Tibial nerve (tissue), 4 donors: ENCODE data around the gene BTNL3. TPM values are rescaled to one million over a fixed set of nuclear protein-coding genes. Genes with fewer than 3 reads are reported as not detected.
A peak's percentile ranks its signal among the peaks of the same experiment; 100 is the strongest.
"Not testable (repeated sequence)": the region's sequence is repeated elsewhere in the genome, so short reads cannot be mapped to it uniquely, and the experiment has no call there.

ENCODE experiments used
- DNase-seq, 2 donors: peaks; one replicate each; pipeline ENCODE4 v3.0.0-alpha.2; 2019; ENCODE audit warnings: low spot score in 2 of 2
- H3K27ac ChIP-seq, 4 donors: fragments of 200-600 bp; sonication (generic) in 3 of 4; one replicate each; pipeline ENCODE4 v1.5.1; 2017 to 2019; ENCODE audit warnings: mild to moderate bottlenecking in 1 of 4
- H3K27me3 ChIP-seq, 2 donors: fragments of 200-600 bp; sonication (generic) in 1 of 2; one replicate each; pipeline versions ENCODE4 v1.5.1 to v1.6.0; 2017 to 2019
- H3K36me3 ChIP-seq, 3 donors: fragments of 200-600 bp; sonication (generic); one replicate each; pipeline ENCODE4 v1.5.1; 2018 to 2019
- H3K4me1 ChIP-seq, 4 donors: fragments of 200-600 bp; sonication (generic) in 3 of 4; one replicate each; pipeline ENCODE4 v1.5.1; 2017 to 2019
- H3K4me3 ChIP-seq, 4 donors: fragments of 200-600 bp; sonication (generic) in 3 of 4; one replicate each; pipeline ENCODE4 v1.5.1; 2017 to 2019; ENCODE audit warnings: mild to moderate bottlenecking in 1 of 4, moderate library complexity in 1 of 4
- H3K9me3 ChIP-seq, 4 donors: fragments of 200-600 bp; sonication (generic) in 3 of 4; one replicate each; pipeline ENCODE4 v1.5.1; 2017 to 2019
- CTCF ChIP-seq, 5 experiments: fragments of 200-600 bp in 3 of 5; fragments of 450-650 bp in 2 of 5; sonication (generic) in 3 of 5; IDR thresholded peaks; one replicate each; pipeline ENCODE4 v1.5.1; 2016 to 2019; ENCODE audit warnings: antibody characterized with exemption in 5 of 5, mild to moderate bottlenecking in 3 of 5, moderate library complexity in 2 of 5
- EP300 ChIP-seq, 2 donors: sonication (generic); formaldehyde crosslinking; IDR thresholded peaks; one replicate each; pipeline ENCODE4 v1.6.1; 2017; ENCODE audit warnings: antibody characterized with exemption in 2 of 2, mild to moderate bottlenecking in 1 of 2
- POLR2A ChIP-seq, 2 donors: fragments of 450-650 bp; IDR thresholded peaks; one replicate each; pipeline ENCODE4 v1.6.1; 2017; ENCODE audit warnings: antibody characterized with exemption in 2 of 2, mild to moderate bottlenecking in 2 of 2, moderate library complexity in 2 of 2
- WGBS, 2 donors: methylation state at CpG; one replicate each; pipeline ENCODE4 v1.1.5; 2018; 5-methylcytosine and 5-hydroxymethylcytosine counted together
- total RNA-seq, 4 donors: library from RNA; depleted of rRNA; stranded (reverse); fragments of >200 nt; gene quantifications; one replicate each; pipeline ENCODE4 v1.1.0, GENCODE V29; 2016

Gene BTNL3
- total RNA-seq, 4 donors from 2014 or later = not detected

GRCh38 chr5:181042722-181043121, 54.1 kb downstream of the BTNL3 start:
- WGBS, 2 donors = 70 to 75% methylated on average over 11 of the region's 11 CpGs
- H3K4me3 ChIP-seq = peak overlapping the region in 1 of 4 donors; percentile 25
- TF ChIP-seq EP300 (IDR thresholded peaks at IDR 0.05) (no peak), POLR2A (IDR thresholded peaks at IDR 0.05) (no peak), CTCF (IDR thresholded peaks at IDR 0.05) (no peak)
- no peak overlapping the region for H3K27ac ChIP-seq
- H3K36me3 ChIP-seq = no peaks in the 10 kb centered on the region
- no peak for DNase-seq
- H3K9me3 ChIP-seq = peaks cover 0 to 4% (median 0%) of the 10 kb centered on the region in 4 donors
- no peaks in the 10 kb centered on the region for H3K4me1 ChIP-seq
- H3K27me3 ChIP-seq = peaks cover 0 to 28% of the 10 kb centered on the region in 2 donors

- Histone ChIP-seq H3K4me3 (no peak overlapping the region), H3K27me3 (peaks cover 0 to 36% of the 10 kb centered on the region in 2 donors), H3K36me3 (no peaks in the 10 kb centered on the region), H3K4me1 (no peaks in the 10 kb centered on the region), H3K27ac (no peak overlapping the region), H3K9me3 (peaks cover 0 to 4% (median 0%) of the 10 kb centered on the region in 4 donors)
- no peak for TF ChIP-seq CTCF (IDR thresholded peaks at IDR 0.05)
- no peak for TF ChIP-seq EP300 (IDR thresholded peaks at IDR 0.05)
- TF ChIP-seq POLR2A (IDR thresholded peaks at IDR 0.05) = no peak
- WGBS, 2 donors = 71 to 72% methylated on average over 12 of the region's 12 CpGs
- DNase-seq = no peak
These were observed 54.8 kb downstream of the BTNL3 start for GRCh38 chr5:181043285-181044092.

DNA sequence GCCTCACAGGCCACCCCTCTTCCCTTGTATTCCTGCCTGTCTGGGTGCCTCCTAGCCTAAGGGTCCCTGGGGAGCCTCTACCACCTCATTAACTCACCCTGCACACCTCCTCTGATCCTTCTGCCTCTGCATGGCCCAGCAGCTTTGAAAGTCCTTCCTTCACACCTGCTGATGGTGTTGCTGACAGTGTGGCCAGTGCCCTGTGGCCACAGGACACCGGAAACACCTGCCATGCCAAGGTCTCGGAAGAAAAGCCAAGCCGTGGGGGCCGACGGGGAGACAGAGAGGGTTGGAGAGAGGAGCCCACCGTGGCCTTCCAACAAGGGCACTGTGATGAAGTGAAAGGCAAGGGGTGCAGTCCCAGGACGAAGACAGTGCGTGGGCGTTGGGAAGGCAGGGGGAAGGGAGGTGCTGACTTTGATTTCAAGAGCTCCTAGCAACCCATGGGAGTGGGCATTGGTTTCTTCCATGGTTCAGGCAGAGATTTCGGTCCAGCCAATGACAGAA, 55.5 kb downstream of the BTNL3 start:
- Histone ChIP-seq H3K27ac (no peak overlapping the region), H3K4me1 (no peaks in the 10 kb centered on the region), H3K9me3 (peaks cover 0 to 4% (median 0%) of the 10 kb centered on the region in 4 donors), H3K4me3 (no peak overlapping the region), H3K36me3 (no peaks in the 10 kb centered on the region), H3K27me3 (peaks cover 0 to 37% of the 10 kb centered on the region in 2 donors)
- no peak for TF ChIP-seq EP300 (IDR thresholded peaks at IDR 0.05)
- TF ChIP-seq POLR2A (IDR thresholded peaks at IDR 0.05) = no peak
- TF ChIP-seq CTCF (IDR thresholded peaks at IDR 0.05) = no peak
- DNase-seq = no peak
- 84 to 87% methylated on average over 10 of the region's 10 CpGs for WGBS, 2 donors

DNA sequence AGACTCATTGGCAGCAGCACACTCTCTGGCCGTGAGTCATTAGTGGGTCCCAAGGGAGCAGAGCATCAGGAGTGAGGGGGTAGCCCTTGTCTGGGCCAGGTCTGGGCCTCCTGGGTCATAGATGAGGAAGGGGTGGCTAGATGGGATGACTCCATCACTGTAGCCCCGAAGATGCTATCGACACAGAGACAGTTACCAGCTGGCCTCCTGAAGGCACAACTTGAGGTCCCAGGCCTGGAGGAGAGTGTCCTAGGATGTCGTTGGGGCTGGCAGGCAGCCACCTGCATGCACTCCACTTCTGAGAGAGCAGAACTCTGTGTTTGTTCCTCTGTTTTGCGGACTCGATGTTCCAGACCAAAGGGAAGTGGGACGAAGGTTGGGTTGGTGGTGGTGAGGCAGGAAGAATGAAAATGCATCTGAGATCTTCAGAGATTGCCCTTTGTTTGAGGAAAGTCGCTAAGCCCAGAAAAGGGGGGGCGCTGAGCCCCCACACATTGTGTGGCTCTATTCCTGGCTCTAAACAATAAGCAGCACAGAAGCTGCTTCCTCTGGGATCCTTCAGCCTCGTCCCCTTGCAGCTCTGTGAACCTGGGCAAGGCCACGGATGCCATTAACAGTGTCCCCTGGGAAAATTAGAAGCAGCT, 56.1 kb downstream of the BTNL3 start:
- Histone ChIP-seq H3K27ac (no peak overlapping the region), H3K36me3 (no peaks in the 10 kb centered on the region), H3K4me3 (no peak overlapping the region), H3K4me1 (no peaks in the 10 kb centered on the region), H3K9me3 (peaks cover 0 to 4% (median 0%) of the 10 kb centered on the region in 4 donors), H3K27me3 (peaks cover 0 to 44% of the 10 kb centered on the region in 2 donors)
- WGBS, 2 donors = 50 to 53% methylated on average over 11 of the region's 11 CpGs
- no peak for DNase-seq
- no peak for TF ChIP-seq EP300 (IDR thresholded peaks at IDR 0.05)
- TF ChIP-seq POLR2A (IDR thresholded peaks at IDR 0.05) = no peak
- TF ChIP-seq CTCF (IDR thresholded peaks at IDR 0.05) = no peak

DNA sequence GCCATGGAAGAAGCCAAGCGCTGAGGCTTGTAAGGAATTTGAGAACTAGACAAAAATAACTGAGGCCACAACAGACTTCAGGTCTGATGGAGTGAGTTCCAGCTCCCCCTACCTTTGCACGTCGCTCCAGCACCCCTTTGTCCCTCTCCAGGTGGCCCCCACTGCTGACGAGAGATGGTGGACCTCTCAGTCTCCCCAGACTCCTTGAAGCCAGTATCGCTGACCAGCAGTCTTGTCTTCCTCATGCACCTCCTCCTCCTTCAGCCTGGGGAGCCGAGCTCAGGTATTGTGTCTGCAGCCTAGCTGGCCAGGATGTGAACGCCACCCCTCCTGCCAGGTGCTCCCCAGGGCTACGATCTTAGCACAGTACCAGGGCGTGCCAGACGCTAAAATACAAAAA, 56.7 kb downstream of the BTNL3 start:
- Histone ChIP-seq H3K36me3 (no peaks in the 10 kb centered on the region), H3K4me3 (no peak overlapping the region), H3K9me3 (peaks cover 0 to 4% (median 0%) of the 10 kb centered on the region in 4 donors), H3K27ac (peak overlapping the region in 1 of 4 donors; percentile 6), H3K4me1 (no peaks in the 10 kb centered on the region), H3K27me3 (peaks cover 0 to 49% of the 10 kb centered on the region in 2 donors)
- DNase-seq = no peak
- 59 to 62% methylated on average over 10 of the region's 10 CpGs for WGBS, 2 donors
- no peak for TF ChIP-seq EP300 (IDR thresholded peaks at IDR 0.05)
- TF ChIP-seq POLR2A (IDR thresholded peaks at IDR 0.05) = no peak
- no peak for TF ChIP-seq CTCF (IDR thresholded peaks at IDR 0.05)

GRCh38 chr5:181045857-181046256, 57.2 kb downstream of the BTNL3 start:
- 29 to 48% methylated on average over 1 of the region's 1 CpG for WGBS, 2 donors
- H3K4me1 ChIP-seq, H3K36me3 ChIP-seq, H3K27ac ChIP-seq, H3K4me3 ChIP-seq, DNase-seq, H3K9me3 ChIP-seq: not testable (repeated sequence)
- peaks cover 0 to 54% of the 10 kb centered on the region in 2 donors for H3K27me3 ChIP-seq
